ENCODE data around the gene SMS. TPM values are rescaled to one million over a fixed set of nuclear protein-coding genes. Genes with fewer than 3 reads are reported as not detected.

Gene SMS
- total and polyA plus RNA-seq, 2 of the 13 experiments (the other 11 are each of a cell fraction or from before 2014, with no cell fraction given) = 40.5 to 91.9 TPM

DNA sequence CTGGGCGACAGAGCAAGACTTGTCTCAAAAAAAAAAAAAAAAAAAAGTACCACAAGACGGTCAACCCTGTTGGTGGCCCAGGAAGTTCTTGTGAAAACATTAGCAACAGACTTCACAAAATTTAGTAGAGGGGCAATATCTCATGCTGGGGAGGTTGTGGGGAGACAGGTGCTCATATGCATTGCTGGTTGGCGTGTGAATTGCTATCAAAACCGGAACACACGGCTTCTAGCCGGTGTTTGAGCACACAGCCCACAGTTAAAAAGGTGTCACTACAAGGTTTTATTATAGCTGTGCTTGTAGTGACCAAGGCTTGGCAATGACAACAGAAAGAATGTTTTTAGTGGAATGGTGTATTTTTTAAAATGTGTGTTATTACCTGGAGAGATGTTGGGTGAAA is 41.8 kb downstream of the SMS start:
- WGBS (ENCODE audit: low lambda C conversion rate) = 97% methylated on average over 6 of the region's 6 CpGs
- ChIA-PET CTCF (ENCODE audit: low intra/inter-chr PET ratio, low total read pairs) (no interaction called here), POLR2A (no interaction called here)
- Histone ChIP-seq H3K36me3 (replicated peaks in 1 of 2; ENCODE audit: control insufficient read depth in 1 of 2, insufficient read depth in 2 of 2, low read length in 2 of 2) (peaks cover 0 to 7% of the 10 kb centered on the region in 2 experiments; a peak in 2 of 5 replicates), H3K27ac (ENCODE audit: extremely low read length, insufficient read depth, low read length) (no peak overlapping the region), H3K9ac (ENCODE audit: insufficient read depth, low read depth, low read length) (no peak overlapping the region), H3K4me3 (replicated peaks in 1 of 3; ENCODE audit: insufficient read depth in 1 of 3, low read depth in 2 of 3, low read length in 3 of 3) (no peak overlapping the region), H3K79me2 (ENCODE audit: insufficient read depth, low read length) (no peaks in the 10 kb centered on the region), H3K4me2 (ENCODE audit: low read depth, low read length) (no peak overlapping the region), H2AFZ (ENCODE audit: low read length) (no peak overlapping the region), H3K9me3 (ENCODE audit: low read length) (no peaks in the 10 kb centered on the region), H3K27me3 (ENCODE audit: control insufficient read depth in 1 of 2, insufficient read depth in 2 of 2, low read length in 2 of 2) (no peaks in the 10 kb centered on the region), H3K4me1 (ENCODE audit: insufficient read depth, low read length) (peaks cover 10% of the 10 kb centered on the region), H4K20me1 (ENCODE audit: insufficient read depth, low read length) (no peaks in the 10 kb centered on the region)
- ATAC-seq (no peak), FAIRE-seq (no peak), DNase-seq (ENCODE audit: low spot score) (no peak)
- no TSS peak for BruUV-seq (replicated peaks)
- TF ChIP-seq ZFY (CRISPR knock-in tag; IDR thresholded peaks at IDR 0.05) = no peak
- TF ChIP-seq SMAD3 (CRISPR knock-in tag; IDR thresholded peaks at IDR 0.05) = no peak
- TF ChIP-seq POLR2A (IDR thresholded peaks at IDR 0.05; ENCODE audit: insufficient read depth in 1 of 2, low read depth in 2 of 2, low read length in 2 of 2) = no peak
- no peak for TF ChIP-seq ZNF644 (CRISPR knock-in tag; IDR thresholded peaks at IDR 0.05; ENCODE audit: low read depth)
- no peak for TF ChIP-seq PHB2 (IDR thresholded peaks at IDR 0.05; ENCODE audit: partially characterized antibody)
- no peak for TF ChIP-seq BRCA1 (CRISPR knock-in tag; IDR thresholded peaks at IDR 0.05)
- TF ChIP-seq, protein P1, sequence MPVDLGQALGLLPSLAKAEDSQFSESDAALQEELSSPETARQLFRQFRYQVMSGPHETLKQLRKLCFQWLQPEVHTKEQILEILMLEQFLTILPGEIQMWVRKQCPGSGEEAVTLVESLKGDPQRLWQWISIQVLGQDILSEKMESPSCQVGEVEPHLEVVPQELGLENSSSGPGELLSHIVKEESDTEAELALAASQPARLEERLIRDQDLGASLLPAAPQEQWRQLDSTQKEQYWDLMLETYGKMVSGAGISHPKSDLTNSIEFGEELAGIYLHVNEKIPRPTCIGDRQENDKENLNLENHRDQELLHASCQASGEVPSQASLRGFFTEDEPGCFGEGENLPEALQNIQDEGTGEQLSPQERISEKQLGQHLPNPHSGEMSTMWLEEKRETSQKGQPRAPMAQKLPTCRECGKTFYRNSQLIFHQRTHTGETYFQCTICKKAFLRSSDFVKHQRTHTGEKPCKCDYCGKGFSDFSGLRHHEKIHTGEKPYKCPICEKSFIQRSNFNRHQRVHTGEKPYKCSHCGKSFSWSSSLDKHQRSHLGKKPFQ (CRISPR knock-in tag; IDR thresholded peaks at IDR 0.05; ENCODE audit: insufficient replicate concordance) = no peak
- TF ChIP-seq MAF1 (CRISPR knock-in tag; IDR thresholded peaks at IDR 0.05; ENCODE audit: borderline replicate concordance) = no peak
- TF ChIP-seq ZNF660 (CRISPR knock-in tag; IDR thresholded peaks at IDR 0.05; ENCODE audit: borderline replicate concordance, low read depth) = no peak
- no peak for TF ChIP-seq NR2F1 (CRISPR knock-in tag; IDR thresholded peaks at IDR 0.05)
- TF ChIP-seq ZNF768 (CRISPR knock-in tag; IDR thresholded peaks at IDR 0.05) = no peak
- TF ChIP-seq, protein P2, sequence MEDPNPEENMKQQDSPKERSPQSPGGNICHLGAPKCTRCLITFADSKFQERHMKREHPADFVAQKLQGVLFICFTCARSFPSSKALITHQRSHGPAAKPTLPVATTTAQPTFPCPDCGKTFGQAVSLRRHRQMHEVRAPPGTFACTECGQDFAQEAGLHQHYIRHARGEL (CRISPR knock-in tag; IDR thresholded peaks at IDR 0.05) = no peak
- no peak for TF ChIP-seq SRSF4 (IDR thresholded peaks at IDR 0.05; ENCODE audit: low read depth, low read length, poor library complexity, severe bottlenecking)
- no peak for TF ChIP-seq AGO1 (IDR thresholded peaks at IDR 0.05; ENCODE audit: low read depth, low read length, poor library complexity, severe bottlenecking)
- no peak for TF ChIP-seq ZNF678 (CRISPR knock-in tag; IDR thresholded peaks at IDR 0.05)
- no peak for TF ChIP-seq CENPX (CRISPR knock-in tag; IDR thresholded peaks at IDR 0.05)
- TF ChIP-seq KLF6 (CRISPR knock-in tag; IDR thresholded peaks at IDR 0.05) = no peak
- in situ Hi-C loops (cut with HindIII; ENCODE audit: extremely low pct_ligation_motif_present, low pct_unique_long_range_greater_than_20kb) = loop anchor here (25.0 kb wide), 1 partner anchor 205 kb away; no protein-coding TSS in a partner anchor
- intact Hi-C loops (cut with micrococcal nuclease; ENCODE audit: unreplicated experiment) = no loop called here

All from HepG2 (cell line).